Measurements from ENCODE around the gene ACBD7.

DNA sequence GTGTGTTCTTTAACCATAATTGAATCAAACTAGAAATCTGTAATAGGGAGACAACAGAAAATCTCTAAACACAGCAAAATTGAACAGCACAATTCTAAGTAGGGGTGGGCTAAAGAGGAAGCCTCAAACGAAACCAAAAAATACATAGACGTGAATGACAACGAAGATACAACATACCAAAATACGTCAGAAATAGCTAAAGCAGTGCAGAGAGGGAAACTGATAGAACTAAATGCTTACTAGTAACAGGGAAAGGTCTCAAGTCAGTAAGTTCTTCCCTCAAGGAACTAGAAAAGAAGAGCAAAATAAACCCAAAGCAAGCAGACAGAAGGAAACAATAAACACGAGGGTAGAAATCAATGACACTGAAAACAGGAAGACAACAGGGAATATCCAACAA lies 27.6 kb upstream of the ACBD7 start:
- TF ChIP-seq, protein P1, sequence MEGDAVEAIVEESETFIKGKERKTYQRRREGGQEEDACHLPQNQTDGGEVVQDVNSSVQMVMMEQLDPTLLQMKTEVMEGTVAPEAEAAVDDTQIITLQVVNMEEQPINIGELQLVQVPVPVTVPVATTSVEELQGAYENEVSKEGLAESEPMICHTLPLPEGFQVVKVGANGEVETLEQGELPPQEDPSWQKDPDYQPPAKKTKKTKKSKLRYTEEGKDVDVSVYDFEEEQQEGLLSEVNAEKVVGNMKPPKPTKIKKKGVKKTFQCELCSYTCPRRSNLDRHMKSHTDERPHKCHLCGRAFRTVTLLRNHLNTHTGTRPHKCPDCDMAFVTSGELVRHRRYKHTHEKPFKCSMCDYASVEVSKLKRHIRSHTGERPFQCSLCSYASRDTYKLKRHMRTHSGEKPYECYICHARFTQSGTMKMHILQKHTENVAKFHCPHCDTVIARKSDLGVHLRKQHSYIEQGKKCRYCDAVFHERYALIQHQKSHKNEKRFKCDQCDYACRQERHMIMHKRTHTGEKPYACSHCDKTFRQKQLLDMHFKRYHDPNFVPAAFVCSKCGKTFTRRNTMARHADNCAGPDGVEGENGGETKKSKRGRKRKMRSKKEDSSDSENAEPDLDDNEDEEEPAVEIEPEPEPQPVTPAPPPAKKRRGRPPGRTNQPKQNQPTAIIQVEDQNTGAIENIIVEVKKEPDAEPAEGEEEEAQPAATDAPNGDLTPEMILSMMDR (IDR thresholded peaks at IDR 0.05), result no peak
- no peak for TF ChIP-seq POLR2A (IDR thresholded peaks at IDR 0.05)

Measured in uterus (tissue), 2 donors.